Esophagus muscularis mucosa (tissue), 4 donors: ENCODE measurements around the gene SLC5A8.

Experiments
- EP300 ChIP-seq: sonication (generic); formaldehyde crosslinking; IDR thresholded peaks from one replicate; pipeline ENCODE4 v1.6.1; 2017; ENCODE audit warnings: antibody characterized with exemption
- POLR2A ChIP-seq: fragments of 450-650 bp; IDR thresholded peaks from one replicate; pipeline ENCODE4 v1.6.1; 2017; ENCODE audit warnings: antibody characterized with exemption, moderate library complexity, mild to moderate bottlenecking, low read depth
- POLR2AphosphoS5 ChIP-seq, 2 donors: sonication (generic); formaldehyde crosslinking; IDR thresholded peaks; one replicate each; pipeline ENCODE4 v1.6.1; 2017; ENCODE audit warnings: antibody characterized with exemption in 2 of 2
- TF ChIP-seq, protein P1 (sequence below), 3 experiments: fragments of 200-600 bp in 2 of 3; fragments of 450-650 bp in 1 of 3; sonication (generic) in 2 of 3; IDR thresholded peaks; one replicate each; pipeline ENCODE4 v1.5.1; 2017 to 2019; ENCODE audit warnings: antibody characterized with exemption in 3 of 3, mild to moderate bottlenecking in 2 of 3, moderate library complexity in 1 of 3

DNA sequence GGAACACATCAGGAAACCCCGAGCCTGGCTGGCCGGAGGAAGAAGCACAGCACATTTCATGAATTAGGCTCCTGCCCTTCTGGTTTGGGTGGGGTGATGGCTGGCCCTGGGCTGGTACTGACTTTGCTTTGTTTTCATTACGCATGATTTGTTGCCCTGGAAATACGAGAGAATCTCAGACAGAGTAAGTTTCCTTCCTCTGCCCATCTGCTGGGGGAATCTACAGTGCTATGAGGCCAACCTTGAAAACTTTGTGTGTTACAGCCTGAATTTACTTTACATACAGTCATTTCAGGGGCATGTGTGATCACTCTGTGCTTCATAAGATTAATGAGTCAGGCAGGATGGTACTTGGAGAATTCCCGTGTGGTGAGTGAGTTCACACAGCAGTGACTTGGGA, 20.5 kb upstream of the SLC5A8 start:
- TF ChIP-seq, protein P1, sequence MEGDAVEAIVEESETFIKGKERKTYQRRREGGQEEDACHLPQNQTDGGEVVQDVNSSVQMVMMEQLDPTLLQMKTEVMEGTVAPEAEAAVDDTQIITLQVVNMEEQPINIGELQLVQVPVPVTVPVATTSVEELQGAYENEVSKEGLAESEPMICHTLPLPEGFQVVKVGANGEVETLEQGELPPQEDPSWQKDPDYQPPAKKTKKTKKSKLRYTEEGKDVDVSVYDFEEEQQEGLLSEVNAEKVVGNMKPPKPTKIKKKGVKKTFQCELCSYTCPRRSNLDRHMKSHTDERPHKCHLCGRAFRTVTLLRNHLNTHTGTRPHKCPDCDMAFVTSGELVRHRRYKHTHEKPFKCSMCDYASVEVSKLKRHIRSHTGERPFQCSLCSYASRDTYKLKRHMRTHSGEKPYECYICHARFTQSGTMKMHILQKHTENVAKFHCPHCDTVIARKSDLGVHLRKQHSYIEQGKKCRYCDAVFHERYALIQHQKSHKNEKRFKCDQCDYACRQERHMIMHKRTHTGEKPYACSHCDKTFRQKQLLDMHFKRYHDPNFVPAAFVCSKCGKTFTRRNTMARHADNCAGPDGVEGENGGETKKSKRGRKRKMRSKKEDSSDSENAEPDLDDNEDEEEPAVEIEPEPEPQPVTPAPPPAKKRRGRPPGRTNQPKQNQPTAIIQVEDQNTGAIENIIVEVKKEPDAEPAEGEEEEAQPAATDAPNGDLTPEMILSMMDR (IDR thresholded peaks at IDR 0.05), result no peak
- TF ChIP-seq POLR2A, result no peak
- no peak for TF ChIP-seq EP300
- no peak for TF ChIP-seq POLR2AphosphoS5 (IDR thresholded peaks at IDR 0.05)
